Testis (tissue), 2 donors: ENCODE data around the gene PIK3C2B.

Experiments
- POLR2A ChIP-seq: fragments of 450-650 bp; IDR thresholded peaks from one replicate; pipeline ENCODE4 v1.6.1; 2017; ENCODE audit warnings: antibody characterized with exemption, mild to moderate bottlenecking, moderate library complexity
- TF ChIP-seq, protein P1 (sequence below), 3 experiments: fragments of 450-650 bp in 2 of 3; fragments of 200-600 bp in 1 of 3; sonication (generic) in 1 of 3; IDR thresholded peaks; one replicate each; pipeline ENCODE4 v1.5.1; 2016 to 2019; ENCODE audit warnings: antibody characterized with exemption in 3 of 3, mild to moderate bottlenecking in 2 of 3, moderate library complexity in 1 of 3

DNA sequence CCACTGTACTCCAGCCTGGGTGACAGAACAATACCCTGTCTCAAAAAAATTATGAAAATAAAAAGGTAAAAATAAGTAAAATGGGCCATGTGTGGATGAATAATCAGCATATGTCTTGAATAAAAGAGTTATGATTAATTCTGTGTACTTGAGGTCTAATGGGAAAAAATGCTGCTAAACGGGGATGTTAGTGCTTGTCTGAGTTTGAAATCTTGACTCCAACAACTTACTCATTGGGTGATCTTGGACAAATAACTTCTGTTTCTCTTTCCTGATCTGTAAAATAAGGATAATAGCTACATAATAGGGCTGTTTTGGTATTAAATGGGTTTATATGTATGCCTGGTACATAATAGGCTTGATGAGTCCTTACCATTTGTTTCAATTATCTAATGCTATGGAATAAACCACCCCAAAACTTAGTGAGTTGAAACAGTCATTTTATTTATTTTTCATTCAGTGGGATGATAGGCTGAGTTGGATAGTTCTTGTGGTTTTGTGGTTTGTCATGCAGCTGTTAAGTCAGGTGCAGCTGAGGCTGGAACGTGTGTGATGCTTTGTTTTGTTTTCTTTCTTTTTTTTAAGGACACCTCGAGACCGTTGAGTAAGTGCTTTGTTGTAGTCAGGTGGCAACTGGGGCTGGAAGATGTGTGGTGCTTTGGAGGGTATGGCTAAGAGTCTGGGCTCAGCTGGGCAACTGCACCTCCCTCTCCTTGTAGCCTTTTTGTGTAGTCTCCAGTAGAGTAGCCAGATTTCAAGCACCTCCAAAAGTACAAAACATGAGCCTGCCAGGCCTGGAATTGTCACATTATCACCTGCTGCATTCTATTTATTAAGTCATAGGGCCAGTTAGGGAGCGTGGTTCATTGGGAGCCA is 26.5 kb upstream of the PIK3C2B start:
- TF ChIP-seq, protein P1, sequence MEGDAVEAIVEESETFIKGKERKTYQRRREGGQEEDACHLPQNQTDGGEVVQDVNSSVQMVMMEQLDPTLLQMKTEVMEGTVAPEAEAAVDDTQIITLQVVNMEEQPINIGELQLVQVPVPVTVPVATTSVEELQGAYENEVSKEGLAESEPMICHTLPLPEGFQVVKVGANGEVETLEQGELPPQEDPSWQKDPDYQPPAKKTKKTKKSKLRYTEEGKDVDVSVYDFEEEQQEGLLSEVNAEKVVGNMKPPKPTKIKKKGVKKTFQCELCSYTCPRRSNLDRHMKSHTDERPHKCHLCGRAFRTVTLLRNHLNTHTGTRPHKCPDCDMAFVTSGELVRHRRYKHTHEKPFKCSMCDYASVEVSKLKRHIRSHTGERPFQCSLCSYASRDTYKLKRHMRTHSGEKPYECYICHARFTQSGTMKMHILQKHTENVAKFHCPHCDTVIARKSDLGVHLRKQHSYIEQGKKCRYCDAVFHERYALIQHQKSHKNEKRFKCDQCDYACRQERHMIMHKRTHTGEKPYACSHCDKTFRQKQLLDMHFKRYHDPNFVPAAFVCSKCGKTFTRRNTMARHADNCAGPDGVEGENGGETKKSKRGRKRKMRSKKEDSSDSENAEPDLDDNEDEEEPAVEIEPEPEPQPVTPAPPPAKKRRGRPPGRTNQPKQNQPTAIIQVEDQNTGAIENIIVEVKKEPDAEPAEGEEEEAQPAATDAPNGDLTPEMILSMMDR (IDR thresholded peaks at IDR 0.05), result no peak
- no peak for TF ChIP-seq POLR2A
